Measurements from ENCODE around the gene USP32. TPM values are rescaled to one million over a fixed set of nuclear protein-coding genes. Genes with fewer than 3 reads are reported as not detected.
A peak's percentile ranks its signal among the peaks of the same experiment; 100 is the strongest.

USP32 gene
- polyA plus RNA-seq, 3 donors, result 10.1 to 26.6 (median 16.6) TPM

DNA sequence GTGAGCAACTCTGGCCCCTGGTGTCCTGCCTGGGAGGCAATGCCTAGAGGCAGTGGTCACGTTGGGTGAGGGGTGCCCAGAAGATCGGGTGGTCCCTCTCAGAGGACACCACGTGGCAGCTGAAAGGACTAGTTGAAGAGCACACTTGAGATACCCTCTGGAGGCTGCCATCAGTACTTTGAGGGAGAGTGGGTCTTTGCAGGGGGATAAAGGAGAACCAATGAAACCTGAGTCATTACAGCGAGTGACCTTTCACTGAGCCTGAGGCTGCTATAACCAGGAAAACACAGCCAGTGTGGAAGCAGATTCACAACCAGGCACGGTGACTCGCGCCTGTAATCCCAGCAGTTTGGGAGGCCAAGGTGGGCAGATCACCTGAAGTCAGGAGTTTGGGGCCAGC, 223.3 kb downstream of the USP32 start:
- no peak overlapping the region for H3K4me3 Mint-ChIP-seq

DNA sequence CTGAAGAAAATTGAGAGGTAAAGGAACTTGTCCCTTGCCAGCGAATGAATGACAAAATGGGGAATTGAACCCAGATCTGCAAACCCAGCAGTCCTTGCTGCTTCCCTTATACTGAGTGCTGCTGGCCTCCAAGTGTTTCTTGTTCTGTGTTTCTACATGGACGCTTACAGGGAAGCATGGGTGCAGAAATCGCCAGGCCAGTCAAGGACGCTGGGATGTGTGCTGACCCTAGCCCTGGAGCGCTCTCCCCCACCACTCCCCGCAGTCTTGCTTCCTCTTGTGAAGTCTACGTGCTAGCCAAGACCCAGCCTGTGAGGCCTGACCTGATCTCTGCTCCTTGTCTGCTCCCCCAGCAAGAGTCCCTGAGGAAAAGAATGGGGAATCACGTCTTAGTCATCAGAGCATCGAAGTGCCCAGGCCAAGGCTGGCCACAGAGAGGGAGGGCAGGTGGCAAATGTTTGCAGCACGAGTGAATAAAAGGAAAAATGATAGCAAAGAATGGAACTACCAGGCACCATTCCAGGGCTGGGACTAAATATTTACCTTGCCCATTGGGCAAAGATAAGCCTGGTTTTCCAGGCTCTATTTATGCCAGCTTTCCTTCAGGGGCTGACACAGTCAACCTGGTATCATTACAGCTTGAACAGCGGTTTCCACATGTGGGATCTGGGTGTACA, 224.7 kb downstream of the USP32 start:
- no peak overlapping the region for H3K4me3 ChIP-seq (replicated peaks in 1 of 3; ENCODE audit: low read depth in 2 of 3, low read length in 3 of 3)
- Mint-ChIP-seq H3K4me3 (no peak overlapping the region), H3K9me3 (peaks cover 0 to 2% (median 0%) of the 10 kb centered on the region in 7 donors), H3K27me3 (ENCODE audit: low read depth in 3 of 3) (peaks cover 0 to 2% (median 2%) of the 10 kb centered on the region in 3 donors), H3K4me1 (peaks cover 36% of the 10 kb centered on the region), H3K27ac (peak overlapping the region in 1 of 7 donors; percentile 76), H3K36me3 (no peaks in the 10 kb centered on the region)
- H3K9ac ChIP-seq (ENCODE audit: insufficient read depth, low read length, poor library complexity, severe bottlenecking), result no peak overlapping the region
- no peaks in the 10 kb centered on the region for H3K9me3 ChIP-seq (replicated peaks in 1 of 2; ENCODE audit: control insufficient read depth in 1 of 2, insufficient read depth in 1 of 2, low read length in 2 of 2)
- H3K4me1 ChIP-seq (ENCODE audit: control insufficient read depth in 1 of 2, insufficient read depth in 2 of 2, low read length in 2 of 2), result peaks cover 13 to 22% of the 10 kb centered on the region in 2 donors
- H3K36me3 ChIP-seq (replicated peaks in 1 of 2; ENCODE audit: control insufficient read depth in 1 of 2, insufficient read depth in 2 of 2, low read length in 2 of 2), result no peaks in the 10 kb centered on the region
- H4K20me1 ChIP-seq (ENCODE audit: insufficient read depth, low read length), result no peaks in the 10 kb centered on the region
- intact Hi-C loops (cut with micrococcal nuclease), result no loop called here
- H2AFZ ChIP-seq (ENCODE audit: insufficient read depth, low read depth, low read length, poor library complexity, severe bottlenecking), result no peak overlapping the region
- H3K79me2 ChIP-seq (ENCODE audit: insufficient read depth, low read length), result no peaks in the 10 kb centered on the region
- H3K27me3 ChIP-seq (ENCODE audit: control insufficient read depth in 2 of 2, insufficient read depth in 2 of 2, low read length in 2 of 2), result no peaks in the 10 kb centered on the region
- no peak for DNase-seq
- TF ChIP-seq, protein P1, sequence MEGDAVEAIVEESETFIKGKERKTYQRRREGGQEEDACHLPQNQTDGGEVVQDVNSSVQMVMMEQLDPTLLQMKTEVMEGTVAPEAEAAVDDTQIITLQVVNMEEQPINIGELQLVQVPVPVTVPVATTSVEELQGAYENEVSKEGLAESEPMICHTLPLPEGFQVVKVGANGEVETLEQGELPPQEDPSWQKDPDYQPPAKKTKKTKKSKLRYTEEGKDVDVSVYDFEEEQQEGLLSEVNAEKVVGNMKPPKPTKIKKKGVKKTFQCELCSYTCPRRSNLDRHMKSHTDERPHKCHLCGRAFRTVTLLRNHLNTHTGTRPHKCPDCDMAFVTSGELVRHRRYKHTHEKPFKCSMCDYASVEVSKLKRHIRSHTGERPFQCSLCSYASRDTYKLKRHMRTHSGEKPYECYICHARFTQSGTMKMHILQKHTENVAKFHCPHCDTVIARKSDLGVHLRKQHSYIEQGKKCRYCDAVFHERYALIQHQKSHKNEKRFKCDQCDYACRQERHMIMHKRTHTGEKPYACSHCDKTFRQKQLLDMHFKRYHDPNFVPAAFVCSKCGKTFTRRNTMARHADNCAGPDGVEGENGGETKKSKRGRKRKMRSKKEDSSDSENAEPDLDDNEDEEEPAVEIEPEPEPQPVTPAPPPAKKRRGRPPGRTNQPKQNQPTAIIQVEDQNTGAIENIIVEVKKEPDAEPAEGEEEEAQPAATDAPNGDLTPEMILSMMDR (IDR thresholded peaks at IDR 0.05), result no peak
- H3K27ac ChIP-seq (ENCODE audit: low read depth in 1 of 2, low read length in 2 of 2), result no peak overlapping the region
- 77% methylated on average over 10 of the region's 11 CpGs for WGBS (ENCODE audit: insufficient coverage)
- H3K4me2 ChIP-seq (replicated peaks; ENCODE audit: extremely low read depth, low read length, poor library complexity, severe bottlenecking), result no peak overlapping the region

More for the DNA sequence above, 223.3 kb downstream of the USP32 start:
- Histone ChIP-seq H2AFZ (ENCODE audit: insufficient read depth, low read depth, low read length, poor library complexity, severe bottlenecking) (no peak overlapping the region), H3K27me3 (ENCODE audit: control insufficient read depth in 2 of 2, insufficient read depth in 2 of 2, low read length in 2 of 2) (no peaks in the 10 kb centered on the region), H3K4me2 (replicated peaks; ENCODE audit: extremely low read depth, low read length, poor library complexity, severe bottlenecking) (no peak overlapping the region), H3K27ac (ENCODE audit: low read depth in 1 of 2, low read length in 2 of 2) (no peak overlapping the region), H3K36me3 (replicated peaks in 1 of 2; ENCODE audit: control insufficient read depth in 1 of 2, insufficient read depth in 2 of 2, low read length in 2 of 2) (no peaks in the 10 kb centered on the region), H3K9me3 (replicated peaks in 1 of 2; ENCODE audit: control insufficient read depth in 1 of 2, insufficient read depth in 1 of 2, low read length in 2 of 2) (no peaks in the 10 kb centered on the region), H4K20me1 (ENCODE audit: insufficient read depth, low read length) (no peaks in the 10 kb centered on the region), H3K79me2 (ENCODE audit: insufficient read depth, low read length) (no peaks in the 10 kb centered on the region), H3K9ac (ENCODE audit: insufficient read depth, low read length, poor library complexity, severe bottlenecking) (no peak overlapping the region), H3K4me1 (ENCODE audit: control insufficient read depth in 1 of 2, insufficient read depth in 2 of 2, low read length in 2 of 2) (peaks cover 12 to 16% of the 10 kb centered on the region in 2 donors), H3K4me3 (replicated peaks in 1 of 3; ENCODE audit: low read depth in 2 of 3, low read length in 3 of 3) (no peak overlapping the region)
- peak overlapping the region in 2 of 7 donors; percentile 13 to 45 for H3K27ac Mint-ChIP-seq
- WGBS (ENCODE audit: insufficient coverage), result 96% methylated on average over 7 of the region's 7 CpGs
- no peak for DNase-seq
- H3K9me3 Mint-ChIP-seq, result peaks cover 0 to 2% (median 0%) of the 10 kb centered on the region in 7 donors
- intact Hi-C loops (cut with micrococcal nuclease), result no loop called here
- peaks cover 29% of the 10 kb centered on the region for H3K4me1 Mint-ChIP-seq
- H3K36me3 Mint-ChIP-seq, result no peaks in the 10 kb centered on the region
- H3K27me3 Mint-ChIP-seq (ENCODE audit: low read depth in 3 of 3), result peaks cover 0 to 2% (median 2%) of the 10 kb centered on the region in 3 donors
- TF ChIP-seq, protein P1 (IDR thresholded peaks at IDR 0.05), result no peak

All from CD14-positive monocyte (primary cell).